OCI-LY1 (cell line): ENCODE results near the gene TUBB2B.

ENCODE experiments used
- H2AFZ ChIP-seq: fragments of 200-600 bp; sonication (generic), shearing (Covaris generic); 2 replicates; pipeline ENCODE4 v1.6.0; 2014; ENCODE audit warnings: antibody characterized with exemption, mild to moderate bottlenecking, low read length
- H3F3A ChIP-seq: fragments of 200-600 bp; sonication (generic), shearing (Covaris generic); 2 replicates; pipeline ENCODE4 v1.6.0; 2014; ENCODE audit warnings: mild to moderate bottlenecking, antibody characterized with exemption, low read length, moderate library complexity; ENCODE audit not compliant: insufficient read depth
- H3K27ac ChIP-seq: fragments of 200-600 bp; sonication (generic); 2 replicates; pipeline ENCODE4 v1.5.1; 2014; ENCODE audit warnings: low read length, mixed run types, mild to moderate bottlenecking, low read depth; ENCODE audit not compliant: poor library complexity, severe bottlenecking
- H3K27me3 ChIP-seq: fragments of 200-600 bp; sonication (generic); 2 replicates; pipeline ENCODE4 v1.6.0; 2014; ENCODE audit warnings: antibody characterized with exemption, mild to moderate bottlenecking, low read length, moderate library complexity; ENCODE audit not compliant: insufficient read depth
- H3K36me3 ChIP-seq: fragments of 200-600 bp; sonication (generic); 2 replicates; pipeline ENCODE4 v1.6.1; 2014; ENCODE audit warnings: mild to moderate bottlenecking, antibody characterized with exemption, low read length, moderate library complexity, mixed read lengths; ENCODE audit not compliant: insufficient read depth
- H3K4me1 ChIP-seq: fragments of 200-600 bp; sonication (generic); 2 replicates; pipeline ENCODE4 v1.5.1; 2014; ENCODE audit warnings: mild to moderate bottlenecking, low read length, moderate library complexity; ENCODE audit not compliant: insufficient read depth, severe bottlenecking
- H3K4me2 ChIP-seq: fragments of 200-600 bp; sonication (generic), shearing (Covaris generic); 2 replicates; pipeline ENCODE4 v1.6.1; 2014; ENCODE audit warnings: low read length
- H3K4me3 ChIP-seq: fragments of 200-600 bp; sonication (generic); 2 replicates; pipeline ENCODE4 v1.5.1; 2014; ENCODE audit warnings: low read length, low read depth, mild to moderate bottlenecking, mixed read lengths; ENCODE audit not compliant: poor library complexity, severe bottlenecking
- H3K79me2 ChIP-seq: fragments of 200-600 bp; shearing (Covaris generic); 2 replicates; pipeline ENCODE4 v1.6.1; 2016; ENCODE audit warnings: mixed run types, low read length, mixed read lengths; ENCODE audit not compliant: insufficient read depth
- H3K9ac ChIP-seq: fragments of 200-600 bp; sonication (generic), shearing (Covaris generic); 2 replicates; pipeline ENCODE4 v1.6.1; 2014; ENCODE audit warnings: mild to moderate bottlenecking, low read length, mixed read lengths
- H3K9me2 ChIP-seq: fragments of 200-600 bp; sonication (generic), shearing (Covaris generic); 2 replicates; pipeline ENCODE4 v1.6.1; 2014; ENCODE audit warnings: low read depth, mild to moderate bottlenecking, low read length, mixed read lengths
- H3K9me3 ChIP-seq: fragments of 200-600 bp; shearing (Covaris generic); 2 replicates; pipeline ENCODE4 v1.6.1; 2014; ENCODE audit warnings: low read length, mixed read lengths
- H4K20me1 ChIP-seq: fragments of 200-600 bp; sonication (generic), shearing (Covaris generic); 2 replicates; pipeline ENCODE4 v1.6.0; 2016; ENCODE audit warnings: mild to moderate bottlenecking, low read length; ENCODE audit not compliant: insufficient read depth
- CTCF ChIP-seq: fragments of 200-600 bp; sonication (generic), shearing (Covaris generic); IDR thresholded peaks from 2 replicates; pipeline ENCODE4 v1.5.1; 2017; ENCODE audit warnings: mild to moderate bottlenecking, antibody characterized with exemption, low read length, moderate library complexity, mixed read lengths
- EZH2 ChIP-seq: fragments of 200-600 bp; sonication (generic), shearing (Covaris generic); IDR thresholded peaks from 2 replicates; pipeline ENCODE4 v1.8.0; 2017; ENCODE audit warnings: borderline replicate concordance, mixed run types, mild to moderate bottlenecking, antibody characterized with exemption, low read length, moderate library complexity, mixed read lengths

Gene TUBB2B

DNA sequence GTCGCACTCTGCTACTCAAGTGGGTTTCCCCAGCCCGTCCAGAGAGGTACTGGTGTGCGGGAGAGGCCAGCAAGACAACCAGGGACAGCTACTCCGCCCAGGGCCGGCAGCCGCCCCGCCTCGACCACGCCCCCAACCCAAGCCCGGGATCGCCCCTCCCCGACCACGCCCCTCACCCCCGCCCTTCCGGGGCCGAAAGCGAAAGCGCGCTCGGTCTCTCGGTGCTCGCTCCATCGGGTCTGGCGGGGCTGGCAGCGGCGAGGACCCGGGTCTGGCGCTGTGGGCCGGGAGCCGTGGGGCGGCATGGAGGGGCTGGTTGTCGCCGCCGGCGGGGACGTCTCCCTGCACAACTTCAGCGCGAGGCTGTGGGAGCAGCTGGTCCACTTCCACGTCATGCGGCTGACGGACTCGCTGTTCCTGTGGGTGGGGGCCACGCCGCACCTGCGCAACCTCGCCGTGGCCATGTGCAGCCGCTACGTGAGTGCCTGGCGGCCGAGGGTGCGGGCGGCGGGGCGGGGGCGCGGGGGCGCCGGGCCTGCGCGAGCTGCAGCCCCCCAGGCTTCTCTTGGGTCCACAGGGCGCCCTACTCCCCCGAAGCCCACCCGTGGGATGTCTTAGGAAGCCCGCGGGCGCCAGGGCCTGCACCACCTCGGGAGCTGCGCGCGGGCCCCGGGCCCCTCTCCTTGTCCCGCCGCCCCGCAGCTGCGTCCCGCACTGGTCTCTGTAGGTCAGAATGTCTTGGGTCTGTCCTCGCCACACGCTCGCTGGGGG, 31.5 kb upstream of the TUBB2B start, which contains the start of gene PSMG4:
Gene PSMG4 (plus strand): TSS at position 228 of the 771 bp plus-strand sequence. CDS start 76 bp downstream, at position 304.
- no peak within 1 kb of the TSS for H2AFZ ChIP-seq
- H3K9ac ChIP-seq: peak within 1 kb of the TSS; percentile 90
- TF ChIP-seq CTCF (no peak), EZH2 (no peak)
- peak within 1 kb of the TSS; percentile 41 for H3K27ac ChIP-seq
- H3K4me1 ChIP-seq: peaks cover 24% of the 10 kb centered on the region
- H3K9me2 ChIP-seq: no peaks in the 10 kb centered on the region
- H3K36me3 ChIP-seq: peaks cover 27% of the 10 kb centered on the region
- H4K20me1 ChIP-seq: no peaks in the 10 kb centered on the region
- peak within 1 kb of the TSS; percentile 86 for H3K4me3 ChIP-seq
- no peaks in the 10 kb centered on the region for H3F3A ChIP-seq
- H3K27me3 ChIP-seq: no peaks in the 10 kb centered on the region
- no peaks in the 10 kb centered on the region for H3K9me3 ChIP-seq
- peaks cover 32% of the 10 kb centered on the region for H3K79me2 ChIP-seq
- peak within 1 kb of the TSS; percentile 65 for H3K4me2 ChIP-seq

DNA sequence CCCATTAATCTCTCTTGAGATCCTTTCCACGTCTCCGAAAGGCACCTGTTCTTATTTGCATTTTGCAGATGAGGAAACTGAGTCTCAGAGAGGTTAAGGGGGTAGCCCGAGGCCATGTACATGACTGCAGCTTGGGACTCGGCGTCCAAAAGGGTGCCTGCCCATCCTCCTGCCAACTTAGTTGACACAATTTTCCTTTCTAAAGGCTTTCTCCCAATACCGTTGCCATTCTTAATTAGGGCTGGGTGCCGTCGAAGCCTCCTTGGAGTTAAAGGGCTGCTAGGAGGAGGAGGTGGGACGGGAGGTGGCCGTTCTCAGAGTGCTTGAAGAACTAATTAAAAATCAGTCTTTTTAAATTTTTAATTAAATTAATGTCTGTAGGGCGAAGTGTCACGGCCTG, 30.7 kb upstream of the TUBB2B start:
- H3K9ac ChIP-seq: no peak overlapping the region
- H4K20me1 ChIP-seq: no peaks in the 10 kb centered on the region
- H3F3A ChIP-seq: no peaks in the 10 kb centered on the region
- H3K4me2 ChIP-seq: peak overlapping the region; percentile 59
- no peaks in the 10 kb centered on the region for H3K9me3 ChIP-seq
- no peak for TF ChIP-seq EZH2
- TF ChIP-seq CTCF: no peak
- H3K79me2 ChIP-seq: peaks cover 32% of the 10 kb centered on the region
- H2AFZ ChIP-seq: no peak overlapping the region
- H3K4me1 ChIP-seq: peaks cover 24% of the 10 kb centered on the region
- no peak overlapping the region for H3K27ac ChIP-seq
- no peaks in the 10 kb centered on the region for H3K27me3 ChIP-seq
- no peaks in the 10 kb centered on the region for H3K9me2 ChIP-seq
- peak overlapping the region; percentile 86 for H3K4me3 ChIP-seq
- peaks cover 20% of the 10 kb centered on the region; the same call in 1 of the 2 replicates for H3K36me3 ChIP-seq

DNA sequence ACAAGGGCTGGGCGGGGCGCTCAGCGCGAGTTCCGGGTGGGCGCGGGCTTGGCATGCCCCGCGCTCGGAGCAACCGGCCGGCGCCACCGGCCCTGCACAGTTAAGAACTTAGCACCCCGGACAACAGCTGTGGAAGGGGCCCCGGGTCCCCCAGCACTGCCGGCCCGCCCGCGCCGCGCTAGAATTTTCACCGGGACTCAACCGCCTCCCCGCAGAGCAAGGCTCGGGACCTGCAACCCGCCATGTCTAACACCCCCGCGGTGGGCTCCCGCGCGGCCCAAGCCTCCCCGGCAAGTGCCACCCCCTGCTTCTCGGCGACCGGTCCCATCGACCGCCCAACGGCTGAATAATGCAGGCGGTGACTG, 26.1 kb upstream of the TUBB2B start:
- Histone ChIP-seq H3K4me2 (no peak overlapping the region), H4K20me1 (no peaks in the 10 kb centered on the region), H3K27ac (no peak overlapping the region), H3K9ac (no peak overlapping the region), H3K27me3 (no peaks in the 10 kb centered on the region), H3K36me3 (no peaks in the 10 kb centered on the region), H3K79me2 (no peaks in the 10 kb centered on the region), H2AFZ (no peak overlapping the region), H3K9me2 (no peaks in the 10 kb centered on the region), H3F3A (no peaks in the 10 kb centered on the region), H3K9me3 (no peaks in the 10 kb centered on the region), H3K4me1 (no peaks in the 10 kb centered on the region), H3K4me3 (no peak overlapping the region)
- no peak for TF ChIP-seq CTCF
- no peak for TF ChIP-seq EZH2
